Fibroblast of lung (primary cell): Measurements from ENCODE around the gene CCT8L2.
"Not testable (repeated sequence)": the region's sequence is repeated elsewhere in the genome, so short reads cannot be mapped to it uniquely, and the experiment has no call there.

Source experiments
- EZH2 ChIP-seq: IDR thresholded peaks from 2 replicates; pipeline ENCODE4 v1.5.1; 2012; ENCODE audit warnings: low read length, control low read depth, mild to moderate bottlenecking; ENCODE audit errors: missing control alignments
- TF ChIP-seq, protein P1 (sequence below), 2 donors: IDR thresholded peaks in 1 of 2; conservative IDR thresholded peaks in 1 of 2; 1 replicate in 1 of 2; 2 replicates in 1 of 2; pipeline ENCODE4 v1.5.1; 2011 to 2012; ENCODE audit warnings: low read length in 2 of 2, control low read depth in 1 of 2, inconsistent platforms in 1 of 2, low read depth in 1 of 2, mild to moderate bottlenecking in 1 of 2

DNA sequence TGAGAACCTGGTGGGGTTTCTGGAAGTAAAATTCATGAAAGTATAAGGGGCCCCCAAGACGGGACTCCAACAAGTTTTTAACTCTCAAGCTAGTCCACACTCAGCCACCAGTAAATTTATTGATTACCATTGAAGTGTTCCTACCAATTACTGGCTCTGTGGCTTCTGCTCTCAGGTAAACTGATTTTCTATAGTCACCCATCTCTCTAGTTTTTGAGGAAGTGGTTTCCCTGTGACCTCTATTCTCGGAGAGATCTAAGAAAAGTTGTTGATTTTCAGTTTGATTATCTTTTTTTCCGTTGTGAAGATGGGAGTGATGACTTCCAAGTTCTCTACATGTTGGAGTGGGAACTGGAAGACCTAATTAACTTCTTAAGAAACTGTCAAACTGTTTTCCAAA, 24.9 kb upstream of the CCT8L2 start:
- TF ChIP-seq, protein P1, sequence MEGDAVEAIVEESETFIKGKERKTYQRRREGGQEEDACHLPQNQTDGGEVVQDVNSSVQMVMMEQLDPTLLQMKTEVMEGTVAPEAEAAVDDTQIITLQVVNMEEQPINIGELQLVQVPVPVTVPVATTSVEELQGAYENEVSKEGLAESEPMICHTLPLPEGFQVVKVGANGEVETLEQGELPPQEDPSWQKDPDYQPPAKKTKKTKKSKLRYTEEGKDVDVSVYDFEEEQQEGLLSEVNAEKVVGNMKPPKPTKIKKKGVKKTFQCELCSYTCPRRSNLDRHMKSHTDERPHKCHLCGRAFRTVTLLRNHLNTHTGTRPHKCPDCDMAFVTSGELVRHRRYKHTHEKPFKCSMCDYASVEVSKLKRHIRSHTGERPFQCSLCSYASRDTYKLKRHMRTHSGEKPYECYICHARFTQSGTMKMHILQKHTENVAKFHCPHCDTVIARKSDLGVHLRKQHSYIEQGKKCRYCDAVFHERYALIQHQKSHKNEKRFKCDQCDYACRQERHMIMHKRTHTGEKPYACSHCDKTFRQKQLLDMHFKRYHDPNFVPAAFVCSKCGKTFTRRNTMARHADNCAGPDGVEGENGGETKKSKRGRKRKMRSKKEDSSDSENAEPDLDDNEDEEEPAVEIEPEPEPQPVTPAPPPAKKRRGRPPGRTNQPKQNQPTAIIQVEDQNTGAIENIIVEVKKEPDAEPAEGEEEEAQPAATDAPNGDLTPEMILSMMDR (conservative IDR thresholded peaks at IDR 0.05 in 1 of 2, IDR thresholded peaks at IDR 0.05 in 1 of 2; ENCODE audit: low read depth in 1 of 2, low read length in 2 of 2): not testable (repeated sequence)
- not testable (repeated sequence) for TF ChIP-seq EZH2
